ENCODE data around the gene KAT6B.

GRCh38 chr10:75070476-75070875 is 244.1 kb downstream of the KAT6B start:
- TF ChIP-seq CTCF (IDR thresholded peaks at IDR 0.05) (no peak), EP300 (IDR thresholded peaks at IDR 0.05) (no peak), POLR2A (IDR thresholded peaks at IDR 0.05) (no peak), POLR2AphosphoS5 (IDR thresholded peaks at IDR 0.05) (no peak)

Measured in sigmoid colon (tissue), 4 donors.